ENCODE measurements around the gene WDR37.

DNA sequence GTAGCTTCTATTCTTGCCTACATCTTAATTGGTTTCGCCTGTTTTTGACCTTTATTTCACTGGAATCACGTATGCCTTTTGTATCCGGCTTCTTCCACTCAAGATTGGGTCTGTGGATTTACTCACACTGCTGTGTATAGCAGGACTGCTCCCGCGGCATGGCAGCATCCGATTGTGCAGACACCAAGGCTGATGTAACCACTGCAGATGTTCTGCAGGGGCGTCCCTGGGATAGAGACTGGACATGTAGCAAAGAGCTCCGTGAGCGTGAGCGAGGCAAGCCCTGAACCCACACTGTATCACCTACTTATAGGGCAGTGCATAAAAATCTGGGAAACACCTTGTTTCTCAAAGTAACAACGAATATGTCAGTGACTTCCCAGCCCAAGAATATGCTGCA, 19.1 kb upstream of the WDR37 start:
- TF ChIP-seq EZH2phosphoT487 (IDR thresholded peaks at IDR 0.05; ENCODE audit: insufficient read depth, low read depth): no peak
- TF ChIP-seq EZH2 (IDR thresholded peaks at IDR 0.05; ENCODE audit: insufficient read depth, poor library complexity, severe bottlenecking): no peak

Data from GM23248 (cell line).